GM10847 (cell line): ENCODE data around the gene CTPS1.

ENCODE experiments used
- POLR2A ChIP-seq: IDR thresholded peaks from 2 replicates; pipeline ENCODE4 v1.6.1; 2011; ENCODE audit not compliant: insufficient read length; ENCODE audit errors: extremely low read depth

CTPS1 gene

DNA sequence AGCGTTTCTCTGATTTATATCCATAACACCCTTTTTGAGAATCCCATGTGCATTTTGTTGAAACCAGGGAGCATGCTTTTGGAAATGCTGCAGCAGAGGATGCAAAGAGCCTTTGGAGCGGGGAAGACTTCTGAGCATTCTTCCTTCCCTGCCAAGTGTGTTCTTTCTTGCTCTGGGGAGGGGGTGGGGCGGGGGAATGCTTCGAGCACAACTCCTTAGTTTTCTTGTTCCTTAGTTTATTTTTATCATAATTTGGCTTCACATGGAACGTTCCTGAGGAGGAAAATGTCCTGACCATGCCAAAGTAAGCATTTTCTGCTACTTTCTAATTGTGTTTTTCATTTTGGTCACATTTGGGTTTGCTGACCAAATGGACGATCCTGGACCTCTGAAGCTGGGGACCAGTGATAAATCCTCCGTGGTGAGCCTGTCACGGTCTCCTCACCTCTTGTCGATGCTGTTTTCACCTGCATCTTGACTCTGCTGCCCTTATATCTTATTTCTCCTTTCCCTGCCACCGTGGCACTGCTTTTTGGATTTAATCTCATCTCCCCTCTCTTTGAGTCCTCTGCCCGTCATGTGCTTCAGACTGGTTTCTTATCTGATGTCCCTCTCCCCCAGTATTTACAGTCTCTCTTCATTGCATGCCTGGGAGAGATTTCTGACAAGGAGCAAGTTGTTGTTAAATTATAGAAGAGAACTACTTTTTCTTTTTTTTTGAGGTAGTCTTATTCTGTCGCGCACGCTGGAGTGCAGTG lies 2.4 kb downstream of the CTPS1 start:
- TF ChIP-seq POLR2A = no peak

DNA sequence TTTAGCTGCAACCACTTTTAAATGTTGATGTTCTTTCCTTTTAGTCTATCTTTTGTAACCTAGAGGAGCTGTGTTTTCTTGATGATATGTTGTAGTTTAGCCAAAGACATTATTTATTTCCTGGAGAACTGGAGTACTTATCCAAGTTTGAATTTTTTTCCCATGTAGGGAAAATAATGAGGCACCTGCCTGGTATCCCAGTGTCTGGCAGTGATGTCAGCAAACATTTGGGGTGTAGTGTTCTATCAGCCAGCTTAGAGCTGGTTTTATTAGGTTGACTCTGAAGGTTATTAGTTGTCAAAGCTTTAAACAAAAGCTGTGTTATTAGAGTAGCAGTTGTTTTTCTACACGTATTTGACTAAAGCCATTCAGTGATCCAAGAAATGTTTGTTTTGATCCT lies 3.2 kb downstream of the CTPS1 start:
- TF ChIP-seq POLR2A = no peak

DNA sequence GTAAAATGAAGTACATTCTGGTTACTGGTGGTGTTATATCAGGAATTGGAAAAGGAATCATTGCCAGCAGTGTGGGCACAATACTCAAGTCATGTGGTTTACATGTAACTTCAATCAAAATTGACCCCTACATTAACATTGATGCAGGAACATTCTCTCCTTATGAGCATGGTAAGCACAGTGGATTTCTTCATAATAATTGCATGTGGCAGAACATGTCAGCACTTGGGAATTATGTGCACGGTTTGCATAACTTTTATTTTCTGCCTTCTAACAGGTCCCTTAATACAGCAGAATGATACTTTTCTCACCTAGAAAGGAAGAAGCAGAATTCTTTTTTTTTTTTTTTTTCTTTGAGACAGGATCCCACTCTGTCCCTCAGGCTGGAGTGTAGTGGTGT lies 3.8 kb downstream of the CTPS1 start:
- TF ChIP-seq POLR2A = no peak

DNA sequence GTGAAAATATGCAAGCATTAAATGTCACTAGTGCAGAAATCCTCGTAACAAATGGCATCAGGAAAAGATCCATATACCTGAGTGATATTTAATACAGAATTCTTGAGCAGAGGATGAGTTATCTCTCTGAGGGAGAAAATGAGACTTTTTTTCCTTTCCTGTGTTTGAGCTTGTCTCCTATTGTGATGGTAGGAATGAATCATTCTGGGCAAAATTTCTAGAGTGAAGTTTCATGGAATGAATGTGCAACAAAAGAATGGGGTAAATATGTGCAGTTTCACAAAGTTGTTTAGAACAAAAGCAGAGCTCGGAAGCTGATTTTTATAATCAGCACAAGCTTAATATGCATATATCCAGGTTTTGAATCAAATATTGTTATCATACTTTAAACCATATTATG lies 4.6 kb downstream of the CTPS1 start:
- TF ChIP-seq POLR2A = no peak

DNA sequence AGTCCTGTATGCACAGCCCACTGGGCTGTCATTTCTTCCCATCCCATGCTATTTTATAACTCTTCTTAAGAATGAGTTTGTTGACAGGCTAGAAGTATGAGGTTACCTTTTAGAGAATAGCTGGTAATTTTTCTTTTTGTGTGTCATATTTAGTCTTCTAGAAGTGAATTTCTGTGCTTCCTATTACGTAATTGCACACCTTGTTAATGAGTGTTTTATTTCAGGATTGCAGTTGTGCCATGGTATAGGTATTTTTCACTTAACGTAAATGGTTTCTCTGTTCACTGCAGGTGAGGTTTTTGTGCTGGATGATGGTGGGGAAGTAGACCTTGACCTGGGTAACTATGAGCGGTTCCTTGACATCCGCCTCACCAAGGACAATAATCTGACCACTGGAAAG lies 5.0 kb downstream of the CTPS1 start:
- no peak for TF ChIP-seq POLR2A

DNA sequence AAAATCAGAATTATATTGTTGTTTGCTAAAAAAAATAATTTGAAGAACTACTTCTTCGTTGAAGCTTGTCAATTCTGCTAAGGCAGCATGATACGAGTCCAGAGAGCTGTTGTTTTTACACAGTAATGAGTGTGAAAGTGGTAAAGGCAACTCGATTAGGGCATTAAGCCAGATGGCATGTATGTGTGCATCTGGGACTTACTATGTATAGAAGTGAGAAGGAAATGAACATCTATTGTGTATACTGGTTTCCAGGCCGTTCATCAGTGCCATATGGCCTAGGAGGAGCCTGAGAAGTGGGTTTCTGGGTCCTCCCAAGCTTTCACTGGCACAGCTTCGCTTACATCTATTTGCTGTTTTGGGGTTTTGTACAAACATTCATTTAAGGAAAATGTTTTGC lies 5.7 kb downstream of the CTPS1 start:
- TF ChIP-seq POLR2A = no peak

DNA sequence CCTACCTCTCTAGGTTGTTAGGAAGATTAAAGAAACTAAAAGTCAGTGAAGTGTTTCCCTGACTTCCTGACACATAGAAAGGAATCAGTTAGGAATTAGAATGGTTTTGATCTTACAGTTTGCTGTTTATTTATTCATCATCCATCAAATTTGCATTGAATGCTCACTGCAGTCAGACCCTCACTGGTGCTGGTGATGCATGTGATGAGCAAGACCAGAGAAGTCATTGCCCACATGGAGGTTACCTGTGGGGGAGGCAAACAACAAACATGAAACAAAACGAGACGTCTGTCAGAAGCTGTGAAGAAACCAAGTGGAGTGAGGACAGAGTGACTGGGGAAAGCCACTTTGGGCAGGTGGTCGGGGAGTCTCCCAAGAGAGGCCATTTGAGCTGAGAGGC lies 6.4 kb downstream of the CTPS1 start:
- TF ChIP-seq POLR2A = no peak

DNA sequence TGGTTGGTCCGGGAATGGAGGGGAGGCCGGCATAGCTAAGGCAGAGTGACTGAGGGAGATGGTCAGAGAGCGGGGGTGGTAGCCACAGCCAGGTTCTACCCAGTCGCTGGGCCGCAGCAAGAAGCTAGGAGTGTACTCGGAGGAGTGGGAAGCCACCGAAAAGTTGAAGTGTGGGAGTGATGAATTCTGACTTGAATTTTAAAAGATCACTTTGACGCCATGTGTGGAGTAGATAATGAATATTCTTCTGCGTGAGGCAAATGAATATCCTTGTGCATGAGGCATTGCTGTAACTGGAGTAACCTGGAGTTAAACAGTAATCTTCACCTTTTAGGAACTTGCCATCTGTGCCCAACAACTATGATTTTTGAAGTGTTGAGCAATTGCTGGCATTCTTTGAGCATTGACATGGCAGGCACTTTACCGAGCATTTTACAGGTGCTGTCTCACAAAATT lies 6.9 kb downstream of the CTPS1 start:
- no peak for TF ChIP-seq POLR2A

DNA sequence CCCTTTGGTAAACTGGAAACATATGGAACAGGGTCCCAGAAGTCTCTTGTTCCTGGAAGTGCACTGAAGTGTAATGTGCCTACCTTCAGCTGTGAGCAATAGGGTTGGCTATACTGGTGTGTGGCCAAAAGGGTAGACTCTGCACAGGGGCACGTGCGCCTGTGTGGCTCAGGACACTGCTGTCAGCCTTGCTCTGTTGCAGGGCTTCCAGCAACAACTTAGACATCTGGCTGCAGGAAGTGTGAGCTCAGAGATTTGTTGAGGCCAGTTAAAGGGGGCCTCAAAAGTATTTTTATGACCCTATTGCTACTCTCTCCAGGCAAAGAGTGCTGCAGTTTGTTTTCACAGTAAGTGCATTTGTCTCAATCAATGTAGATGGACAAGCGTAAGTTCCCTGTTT lies 7.5 kb downstream of the CTPS1 start:
- no peak for TF ChIP-seq POLR2A

DNA sequence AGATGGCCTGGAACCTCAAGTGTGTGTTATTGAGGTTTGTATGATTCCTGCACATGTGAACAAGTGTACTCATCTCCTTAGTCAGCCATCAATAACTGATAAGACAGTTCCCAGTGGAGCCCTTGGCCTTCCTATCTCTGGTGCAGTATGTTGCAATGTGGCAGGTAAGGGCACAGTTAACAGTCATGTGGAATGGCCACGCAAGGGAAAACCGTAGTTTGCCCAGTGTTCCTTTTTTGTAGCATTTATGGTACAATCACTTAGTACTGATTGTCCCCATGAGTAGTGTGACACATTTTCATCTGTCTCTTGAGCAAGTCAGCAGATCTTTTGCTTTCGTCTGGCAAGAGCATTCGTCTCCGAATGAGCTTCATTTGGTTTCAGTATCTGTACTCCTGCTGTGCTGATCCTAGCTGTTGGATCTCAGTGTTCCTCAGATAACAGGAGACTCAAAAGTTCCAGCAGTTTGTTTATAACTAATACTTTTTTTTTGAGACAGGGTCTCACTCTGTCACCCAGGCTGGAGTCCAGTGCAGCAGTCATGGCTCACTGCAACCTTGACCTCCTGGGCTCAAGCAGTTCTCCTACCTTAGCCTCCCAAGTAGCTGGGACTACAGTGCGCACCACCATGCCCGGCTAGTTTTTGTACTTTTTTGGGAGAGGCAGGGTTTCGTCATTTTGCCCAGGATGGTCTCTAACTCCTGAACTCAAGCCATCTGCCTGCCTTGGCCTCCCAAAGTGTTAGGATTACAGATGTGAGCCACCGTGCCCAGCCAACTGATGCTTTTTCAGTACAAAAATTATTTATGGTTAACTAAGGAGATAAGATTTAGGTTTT lies 8.2 kb downstream of the CTPS1 start:
- no peak for TF ChIP-seq POLR2A

DNA sequence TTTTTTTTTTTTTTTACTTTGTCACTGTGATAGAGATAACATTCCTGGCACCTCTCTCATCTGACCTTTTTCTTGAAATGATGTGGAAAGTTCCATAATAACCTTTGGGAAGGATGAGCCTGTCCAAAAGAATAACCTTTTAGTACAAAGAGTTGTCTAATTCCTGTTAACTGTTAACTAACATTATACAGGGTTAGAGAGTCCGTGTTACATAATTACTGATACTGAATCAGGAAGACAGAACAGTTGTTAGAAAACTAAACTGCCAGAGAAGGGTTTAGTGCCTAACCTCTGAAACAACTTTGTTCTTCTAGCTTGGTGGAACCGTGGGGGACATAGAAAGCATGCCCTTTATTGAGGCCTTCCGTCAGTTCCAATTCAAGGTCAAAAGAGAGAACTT lies 8.8 kb downstream of the CTPS1 start:
- no peak for TF ChIP-seq POLR2A

DNA sequence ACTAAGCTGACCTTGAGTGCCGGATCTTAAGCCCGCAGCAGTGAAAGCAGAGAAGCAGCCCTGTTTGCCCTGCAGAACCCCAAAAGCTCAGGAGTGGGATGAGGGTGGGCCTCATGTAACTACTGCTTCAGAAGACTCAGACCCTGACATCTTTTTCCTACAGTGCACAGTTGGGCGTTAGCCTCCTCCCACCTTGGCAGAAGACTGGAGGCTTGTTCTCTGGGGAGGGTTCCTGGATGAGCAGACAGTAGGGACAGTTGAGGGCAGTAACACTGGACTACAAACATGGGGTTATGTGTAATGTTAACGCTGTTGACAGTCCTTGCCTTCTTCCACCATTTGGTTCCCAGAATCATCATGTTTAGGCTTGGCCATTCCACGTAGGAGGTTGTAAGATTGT lies 9.6 kb downstream of the CTPS1 start:
- TF ChIP-seq POLR2A = no peak

DNA sequence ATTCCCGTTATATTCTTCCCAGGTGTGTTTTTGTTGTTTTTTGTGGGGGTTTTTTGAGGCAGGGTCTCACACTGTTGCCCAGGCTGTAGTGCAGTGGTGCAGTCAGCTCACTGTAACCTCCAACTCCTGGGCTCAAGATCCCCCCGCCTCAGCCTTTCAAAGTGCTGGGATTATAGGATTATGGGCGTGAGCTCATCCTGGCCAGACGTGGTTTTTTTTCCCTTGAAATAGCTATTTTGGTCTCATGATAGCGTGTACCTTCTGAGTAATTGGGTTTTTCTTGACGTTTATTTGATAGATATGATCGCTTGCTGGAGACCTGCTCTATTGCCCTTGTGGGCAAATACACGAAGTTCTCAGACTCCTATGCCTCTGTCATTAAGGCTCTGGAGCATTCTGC lies 17.6 kb downstream of the CTPS1 start:
- TF ChIP-seq POLR2A = no peak

DNA sequence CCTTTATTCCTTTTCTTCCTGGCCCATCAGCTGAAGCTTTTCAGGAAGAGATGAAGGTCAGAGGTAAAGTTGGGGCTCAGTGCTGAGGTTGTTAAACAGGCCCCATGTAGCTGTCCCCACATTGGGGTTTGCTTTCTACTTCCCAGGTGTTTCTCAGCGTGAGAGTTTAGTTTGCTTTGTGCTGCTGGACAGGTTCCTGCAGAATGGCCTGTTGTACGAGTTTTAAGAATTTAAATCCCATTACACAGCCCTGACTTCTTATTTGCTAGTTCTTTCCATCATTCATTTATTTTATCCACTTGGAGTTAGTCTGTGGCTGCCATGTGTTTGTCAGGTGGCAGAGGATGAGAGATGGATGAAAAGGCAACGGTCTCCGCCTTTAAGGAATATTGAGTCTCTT lies 19.2 kb downstream of the CTPS1 start:
- TF ChIP-seq POLR2A = no peak

DNA sequence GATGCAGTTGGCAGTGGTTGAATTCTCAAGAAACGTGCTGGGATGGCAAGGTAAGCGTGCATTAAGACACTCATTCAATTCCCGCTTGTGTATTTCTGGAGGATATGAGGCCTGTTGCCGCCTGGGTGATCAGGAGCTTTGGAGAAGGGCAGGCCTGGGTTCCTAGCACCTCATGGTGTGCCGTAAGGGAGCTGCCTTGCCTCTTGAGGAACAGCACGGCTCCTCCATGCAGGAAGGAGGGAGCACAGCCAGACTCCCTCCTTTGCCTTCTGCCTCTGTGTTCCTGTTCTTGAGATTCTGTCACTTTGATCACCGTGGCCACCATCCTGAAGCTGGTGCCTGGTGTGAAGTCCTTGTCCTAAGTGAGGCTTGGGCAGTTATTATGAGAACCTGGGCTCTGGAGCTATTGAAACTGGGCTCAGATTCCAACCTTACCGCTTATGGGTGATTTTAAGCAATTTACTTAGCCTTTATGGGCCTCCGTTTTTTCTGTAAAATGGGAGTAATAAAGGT lies 23.7 kb downstream of the CTPS1 start:
- no peak for TF ChIP-seq POLR2A

DNA sequence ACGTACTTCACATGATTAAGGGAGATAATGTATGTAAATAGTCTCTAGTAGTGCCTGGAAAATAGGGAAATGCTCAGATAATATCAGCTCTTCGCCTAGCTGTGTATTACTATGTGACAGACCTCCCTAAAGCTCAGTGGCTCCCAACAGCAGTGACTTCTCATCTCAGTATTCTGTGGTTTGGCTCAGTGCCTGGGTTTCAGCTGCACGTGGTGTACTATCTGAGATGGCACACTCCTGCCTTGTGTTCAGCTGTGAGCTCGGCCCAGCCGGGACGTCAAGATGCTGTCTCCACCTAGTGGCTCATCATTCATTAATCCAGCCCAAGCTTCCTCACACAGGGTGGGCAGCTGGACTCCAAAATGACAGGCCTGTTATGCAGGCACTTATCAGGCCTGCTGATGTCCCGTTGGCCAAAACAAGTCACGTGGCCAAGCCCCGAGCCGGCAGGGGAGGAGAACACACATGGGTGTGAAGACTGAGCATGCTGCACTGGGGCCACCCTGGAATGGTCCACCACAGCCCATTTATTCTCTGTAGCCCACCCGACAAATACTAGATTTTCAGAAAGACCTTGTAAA lies 24.2 kb downstream of the CTPS1 start:
- no peak for TF ChIP-seq POLR2A
